SU-DHL-6 (cell line): ENCODE results near the gene UBASH3A.

ENCODE experiments used
- CTCF ChIP-seq: fragments of 200-600 bp; sonication (generic); IDR thresholded peaks from one replicate; pipeline ENCODE4 v1.5.1; 2017; ENCODE audit warnings: antibody characterized with exemption, mild to moderate bottlenecking, low read length, moderate library complexity; ENCODE audit not compliant: insufficient read depth, poor library complexity, severe bottlenecking
- EZH2phosphoT487 ChIP-seq: fragments of 200-600 bp; sonication (generic), shearing (Covaris generic); conservative IDR thresholded peaks from 2 replicates; pipeline ENCODE4 v1.6.1; 2018; ENCODE audit warnings: mild to moderate bottlenecking, antibody characterized with exemption, low read length, moderate library complexity, mixed read lengths

GRCh38 chr21:42480736-42481135, 77.0 kb downstream of the UBASH3A start:
- no peak for TF ChIP-seq CTCF
- TF ChIP-seq EZH2phosphoT487, result no peak
